Kidney (tissue), 11 donors: ENCODE measurements around the gene PIEZO2. TPM values are rescaled to one million over a fixed set of nuclear protein-coding genes. Genes with fewer than 3 reads are reported as not detected.
"Not testable (repeated sequence)": the region's sequence is repeated elsewhere in the genome, so short reads cannot be mapped to it uniquely, and the experiment has no call there.

ENCODE experiments used
- DNase-seq, 5 donors: peaks; one replicate each; pipeline ENCODE4 v3.0.0-alpha.2; 2013 to 2020
- FAIRE-seq: peaks from 2 replicates; lab custom pipeline; 2012; peaks lifted over from hg19 to GRCh38; lab: Jason Lieb, UNC
- H3K27ac ChIP-seq, 2 donors: one replicate each; pipeline ENCODE4 v1.7.0; 2013; ENCODE audit warnings: low read depth in 2 of 2, low read length in 2 of 2, inconsistent platforms in 1 of 2
- H3K27me3 ChIP-seq: one replicate; pipeline ENCODE4 v1.7.1; 2013; ENCODE audit warnings: low read length, inconsistent platforms; ENCODE audit not compliant: control insufficient read depth, insufficient read depth
- H3K36me3 ChIP-seq, 3 donors: one replicate each; pipeline versions ENCODE4 v1.7.0 to v1.7.1; 2013; ENCODE audit warnings: low read length in 3 of 3, control low read depth in 1 of 3, inconsistent platforms in 1 of 3; ENCODE audit not compliant: insufficient read depth in 3 of 3, control insufficient read depth in 2 of 3
- H3K4me1 ChIP-seq, 3 donors: one replicate each; pipeline versions ENCODE4 v1.7.0 to v1.7.1; 2013; ENCODE audit warnings: low read length in 3 of 3, inconsistent platforms in 1 of 3, low read depth in 1 of 3; ENCODE audit not compliant: control insufficient read depth in 2 of 3, insufficient read depth in 2 of 3
- H3K4me3 ChIP-seq, 3 donors: one replicate each; pipeline versions ENCODE4 v1.7.0 to v1.8.1; 2013; ENCODE audit warnings: low read length in 3 of 3, control low read depth in 1 of 3, inconsistent platforms in 1 of 3
- H3K9ac ChIP-seq, 3 donors: one replicate each; pipeline versions ENCODE4 v1.7.0 to v1.7.1; 2013; ENCODE audit warnings: low read length in 3 of 3, control low read depth in 1 of 3, inconsistent platforms in 1 of 3
- H3K9me3 ChIP-seq, 3 donors: one replicate each; pipeline versions ENCODE4 v1.7.0 to v1.7.1; 2013; ENCODE audit warnings: low read length in 3 of 3, control low read depth in 1 of 3, inconsistent platforms in 1 of 3; ENCODE audit not compliant: control insufficient read depth in 2 of 3, insufficient read depth in 1 of 3
- intact Hi-C: fragments of 100-400 bp; cut with DNase I; formaldehyde crosslinking; loops from one replicate; pipeline ENCODE4 v1.11.1; 2022
- microRNA-seq: library from miRNA; unstranded; fragments of <30 nt; microRNA quantifications from one replicate; pipeline ENCODE4 v1.2.0, GENCODE V29; 2020
- polyA plus RNA-seq: library from polyadenylated mRNA; stranded (reverse); fragments of 350-450 nt; fragmentation: Illumina TruSeq; extraction: RNeasy Lipid Tissue Mini Kit (QIAGEN cat#74804); gene quantifications from one replicate; pipeline ENCODE4 v1.2.3, GENCODE V29; 2014; ENCODE audit warnings: low read depth, low replicate concordance; ENCODE audit not compliant: insufficient read depth
- total RNA-seq: library from RNA; stranded (reverse); fragmentation: NEBNext Ultra II Directional; extraction: Animal tissue kit (Norgen Biotek cat#: 25700); gene quantifications from one replicate; pipeline ENCODE4 v1.2.1, GENCODE V29; 2021
- donor health status: control.
- donor health status: control.
- donor health status: DM: yes; HTN: yes; CAD: no.
- donor health status: Normal renal cell carcinoma (clear cell type).

The PIEZO2 gene
- total and polyA plus RNA-seq, 2 donors from 2014 or later: 1.1 to 4.1 TPM

GRCh38 chr18:10637858-10638538 lies 511.4 kb downstream of the PIEZO2 start:
- H3K27me3 ChIP-seq, H3K4me1 ChIP-seq, H3K9me3 ChIP-seq, H3K4me3 ChIP-seq, H3K36me3 ChIP-seq, intact Hi-C loops, FAIRE-seq, H3K9ac ChIP-seq, DNase-seq, H3K27ac ChIP-seq: not testable (repeated sequence)

GRCh38 chr18:10629076-10629475 lies 520.3 kb downstream of the PIEZO2 start:
- H3K27ac ChIP-seq, H3K27me3 ChIP-seq, H3K36me3 ChIP-seq, intact Hi-C loops, H3K4me3 ChIP-seq, FAIRE-seq, DNase-seq, H3K9me3 ChIP-seq, H3K9ac ChIP-seq, H3K4me1 ChIP-seq: not testable (repeated sequence)

- H3K27ac ChIP-seq, H3K9ac ChIP-seq, H3K9me3 ChIP-seq, H3K4me1 ChIP-seq, intact Hi-C loops, DNase-seq, H3K36me3 ChIP-seq, H3K4me3 ChIP-seq, FAIRE-seq, H3K27me3 ChIP-seq: not testable (repeated sequence)
Measured at GRCh38 chr18:10626606-10627213, 522.7 kb downstream of the PIEZO2 start.

- H3K4me3 ChIP-seq, H3K27me3 ChIP-seq, H3K36me3 ChIP-seq, DNase-seq, H3K4me1 ChIP-seq, H3K9me3 ChIP-seq, intact Hi-C loops, H3K27ac ChIP-seq, H3K9ac ChIP-seq, FAIRE-seq: not testable (repeated sequence)
Measured at GRCh38 chr18:10623606-10624005, 525.8 kb downstream of the PIEZO2 start.

GRCh38 chr18:10622982-10623381 lies 526.4 kb downstream of the PIEZO2 start:
- intact Hi-C loops, H3K9ac ChIP-seq, H3K27me3 ChIP-seq, H3K4me3 ChIP-seq, H3K9me3 ChIP-seq, H3K36me3 ChIP-seq, DNase-seq, H3K4me1 ChIP-seq, FAIRE-seq, H3K27ac ChIP-seq: not testable (repeated sequence)

GRCh38 chr18:10620670-10621329 lies 528.6 kb downstream of the PIEZO2 start:
- FAIRE-seq, H3K4me3 ChIP-seq, H3K9ac ChIP-seq, H3K9me3 ChIP-seq, H3K36me3 ChIP-seq, H3K27me3 ChIP-seq, intact Hi-C loops, H3K4me1 ChIP-seq, H3K27ac ChIP-seq: not testable (repeated sequence)
- peak in 1 of 5 donors; percentile 4 for DNase-seq

Small RNAs within 50 kb of the gene (microRNA-seq; reads per million reads assigned to microRNA genes)
- gene MIR6788: not detected
